HG02642 (cell line): Measurements from ENCODE around the gene LHPP.

Experiments used
- ATAC-seq: cut with Tn5 transposase; IDR thresholded peaks from one replicate; pipeline ENCODE4 v1.9.1; 2021; ENCODE audit warnings: mild to moderate bottlenecking; ENCODE audit not compliant: unreplicated experiment, poor library complexity

Gene LHPP

DNA sequence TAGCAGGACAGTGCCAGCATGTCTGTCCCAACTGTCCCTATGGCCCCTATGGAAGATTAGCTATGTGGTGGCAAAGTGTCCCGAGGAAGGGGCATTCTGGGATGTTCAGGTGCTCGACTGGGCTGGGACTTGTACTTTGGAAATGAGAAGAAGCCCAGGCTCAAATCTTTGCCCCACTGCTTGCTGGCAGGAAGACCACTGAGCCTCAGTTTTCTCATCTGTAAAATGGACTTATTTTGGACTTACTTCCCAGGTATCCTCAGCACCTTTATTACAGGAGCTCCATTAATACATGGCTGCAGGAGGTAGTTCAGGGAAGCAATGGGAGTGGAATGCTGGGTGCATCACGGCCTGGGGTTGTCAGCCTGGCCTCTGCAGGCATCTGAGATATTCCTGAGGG lies 71.2 kb downstream of the LHPP start:
- no peak for ATAC-seq

DNA sequence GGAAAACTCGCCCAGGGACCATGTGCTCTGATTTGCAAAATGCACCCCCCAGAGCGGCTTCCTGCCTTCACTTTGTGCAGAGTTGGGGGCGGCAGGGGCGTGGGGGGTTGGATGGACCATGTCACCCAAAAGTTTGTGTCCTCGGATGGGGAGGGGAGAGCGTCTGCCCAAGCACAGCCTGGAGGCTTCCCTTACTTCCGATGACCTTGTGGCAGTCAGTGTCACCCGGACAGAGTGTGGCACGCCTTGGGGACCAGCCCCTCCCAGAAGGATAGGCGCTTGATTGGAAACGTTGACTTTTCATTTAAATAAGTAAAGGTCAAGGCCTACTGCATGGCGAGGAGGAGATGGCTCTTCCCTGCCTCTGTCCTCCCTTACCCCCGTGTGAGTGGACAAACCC lies 71.6 kb downstream of the LHPP start:
- ATAC-seq, result no peak

DNA sequence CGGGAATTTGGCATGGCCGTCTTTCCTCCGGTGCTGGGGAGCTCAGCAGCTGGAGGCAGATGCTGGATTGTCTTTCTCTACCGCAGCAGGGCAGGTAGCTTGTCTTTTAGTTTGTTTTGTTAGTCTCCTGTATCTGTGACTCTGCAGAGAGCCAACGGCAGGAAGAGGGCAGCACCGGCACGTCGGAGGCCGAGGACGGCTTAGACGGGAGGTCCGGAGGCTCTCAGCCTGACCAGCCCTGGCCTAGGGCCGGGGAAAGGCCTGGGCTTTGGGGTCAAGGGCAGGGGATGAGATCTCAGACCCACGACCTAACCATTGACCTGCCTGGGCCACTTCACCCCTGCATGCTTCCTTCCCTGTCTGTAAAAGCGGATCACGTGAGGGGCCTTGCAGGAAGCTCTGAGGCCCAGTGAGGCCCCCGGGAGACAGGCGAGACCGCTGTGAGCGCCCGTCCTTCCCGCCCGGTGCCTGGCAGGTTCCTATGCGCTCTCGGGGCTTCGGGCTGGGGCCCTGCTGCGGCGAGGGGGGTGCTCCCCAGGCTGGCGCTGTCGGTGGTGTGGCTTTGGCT lies 72.7 kb downstream of the LHPP start:
- ATAC-seq, result no peak

DNA sequence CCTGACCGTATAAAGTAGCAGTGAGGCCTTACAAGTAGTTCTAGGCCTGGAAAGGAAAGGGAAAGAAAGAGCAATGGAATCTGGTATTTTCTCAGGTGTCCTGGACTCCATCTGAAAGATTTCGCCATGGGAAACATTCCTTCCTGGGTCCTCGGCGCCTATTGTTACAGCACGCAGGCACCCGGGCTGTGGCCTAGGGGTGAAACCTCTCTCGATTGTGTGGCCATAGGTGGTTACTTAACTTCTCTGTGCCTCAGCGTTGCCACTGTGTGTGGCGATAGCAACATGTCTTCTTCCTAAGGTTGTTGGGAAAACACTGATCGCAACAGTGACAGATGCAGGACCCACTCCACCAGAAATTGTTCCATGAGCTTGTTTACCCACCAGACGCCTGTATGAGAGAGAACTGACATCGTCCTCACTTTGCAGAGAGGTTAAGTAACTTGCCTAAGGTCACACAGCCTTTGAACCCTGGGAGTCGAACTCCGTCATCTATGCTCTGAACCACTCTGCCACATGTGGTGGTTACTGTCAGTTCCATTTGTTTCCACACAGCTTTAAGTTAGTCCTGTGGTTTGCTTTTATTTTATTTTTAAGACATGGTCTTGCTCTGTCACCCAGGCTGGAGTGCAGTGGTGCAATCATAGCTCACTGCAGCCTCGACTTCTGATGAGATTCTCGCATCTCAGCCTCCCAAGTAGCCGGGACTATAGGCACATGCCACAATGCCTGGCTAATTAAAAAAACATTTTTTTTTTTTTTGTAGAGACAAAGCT lies 73.4 kb downstream of the LHPP start:
- ATAC-seq, result no peak

DNA sequence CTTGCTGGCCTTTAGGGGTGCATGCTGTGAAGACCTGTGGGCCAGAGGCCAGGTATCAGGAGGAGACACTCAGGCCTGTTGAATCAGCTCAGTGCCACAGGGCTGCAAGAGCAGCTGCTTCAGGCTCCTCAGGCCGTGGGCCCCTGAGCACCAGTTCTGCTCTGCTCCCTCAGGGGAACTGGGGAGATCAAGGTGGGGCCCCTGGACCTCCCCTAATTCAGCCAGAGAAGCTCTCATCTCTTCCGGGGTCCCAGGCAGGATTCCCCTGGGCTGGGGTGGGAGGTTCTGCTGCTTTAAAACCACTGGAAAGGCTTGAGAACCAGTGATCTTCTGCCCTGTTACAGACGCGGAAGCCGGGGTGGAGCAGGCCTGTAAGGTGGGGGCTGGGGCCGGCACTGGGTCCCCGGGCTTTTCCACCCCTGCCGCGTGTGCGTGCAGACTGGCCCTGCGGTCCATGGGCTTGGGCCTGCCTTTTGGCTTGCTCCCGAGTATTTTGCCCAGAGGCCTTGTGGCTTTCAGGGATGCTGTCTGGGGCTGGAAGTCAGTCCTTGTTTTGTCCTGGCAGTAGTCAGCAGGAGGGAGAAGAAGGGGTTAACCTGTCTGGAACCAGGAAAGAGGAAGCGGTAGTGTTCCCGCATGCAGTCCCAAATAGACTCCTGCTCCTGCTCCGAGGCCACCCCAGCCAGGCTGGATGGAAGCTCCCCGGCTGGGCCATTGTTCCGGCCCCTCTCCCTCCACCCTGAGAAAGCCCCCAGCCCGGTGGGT lies 74.3 kb downstream of the LHPP start:
- ATAC-seq, result no peak

DNA sequence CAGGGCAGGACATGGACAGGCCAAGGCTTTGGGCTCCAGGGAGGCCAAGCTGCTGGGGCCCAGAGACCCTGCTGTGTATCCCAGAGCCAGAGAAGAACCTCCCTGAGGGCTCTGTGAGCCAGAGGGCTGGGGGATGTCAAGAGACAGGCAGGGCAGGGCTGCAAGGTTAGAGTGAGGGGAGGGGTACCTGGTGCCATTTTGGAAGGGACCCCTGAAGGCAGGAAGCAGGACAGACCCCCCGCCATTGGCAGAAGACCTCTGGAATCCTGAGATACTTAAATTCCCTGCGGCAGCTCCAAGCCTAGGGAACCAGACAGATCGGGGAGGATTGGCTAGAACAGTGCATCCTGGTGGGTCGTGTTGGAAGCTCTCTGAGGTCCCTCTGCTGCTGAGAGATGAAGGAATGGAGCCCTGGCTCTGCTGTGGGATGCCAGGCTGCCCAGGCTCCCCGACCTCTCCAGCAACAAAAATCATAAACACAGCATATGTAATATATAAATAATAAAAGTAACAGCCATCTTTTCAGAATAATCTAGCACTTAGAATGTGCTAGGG lies 75.0 kb downstream of the LHPP start:
- no peak for ATAC-seq

DNA sequence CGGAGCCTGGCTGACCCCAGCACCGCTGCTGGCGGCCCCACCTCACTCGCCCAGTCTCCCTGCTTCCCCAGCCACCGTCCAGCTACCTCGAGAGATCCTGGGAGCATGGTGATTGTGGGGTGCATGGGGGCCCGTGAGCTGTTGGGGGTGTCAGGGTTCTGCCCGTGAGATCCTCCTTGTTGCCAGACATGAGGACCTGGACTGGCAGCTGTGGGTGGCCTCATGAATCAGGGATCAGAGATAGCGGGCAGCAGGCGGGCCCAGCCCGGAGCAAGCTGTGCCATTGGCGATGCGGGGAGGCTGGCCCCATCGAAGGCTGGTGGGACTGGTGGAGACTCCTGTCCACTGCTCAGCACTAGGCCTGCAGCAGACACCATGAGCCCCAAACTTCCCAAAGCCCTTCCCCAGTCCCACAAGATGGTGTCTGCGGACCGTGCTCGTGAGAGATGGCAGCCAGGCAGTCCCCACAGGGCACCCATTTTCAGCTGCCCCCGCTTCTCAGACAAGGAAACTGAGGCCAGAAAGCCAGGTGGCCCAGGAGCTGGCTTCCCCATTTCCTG lies 75.6 kb downstream of the LHPP start:
- ATAC-seq, result no peak

DNA sequence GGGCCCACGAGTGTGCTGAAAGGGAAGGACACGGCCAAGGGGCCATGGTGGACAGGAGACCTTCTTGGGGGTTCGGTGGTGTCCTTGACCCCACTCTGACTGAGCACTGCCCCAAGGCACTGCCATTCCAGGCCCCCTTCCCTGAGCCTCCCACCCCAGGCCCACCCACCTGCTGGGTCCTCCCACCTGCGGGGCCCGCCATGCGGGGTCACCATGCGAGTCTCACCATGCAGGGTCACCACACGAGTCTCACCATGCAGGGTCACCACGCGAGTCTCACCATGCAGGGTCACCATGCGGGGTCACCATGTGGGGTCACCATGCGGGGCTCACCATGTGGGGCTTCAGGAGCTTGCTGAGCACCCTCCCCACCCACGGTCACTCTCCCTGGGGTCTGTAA lies 76.3 kb downstream of the LHPP start:
- ATAC-seq, result no peak

DNA sequence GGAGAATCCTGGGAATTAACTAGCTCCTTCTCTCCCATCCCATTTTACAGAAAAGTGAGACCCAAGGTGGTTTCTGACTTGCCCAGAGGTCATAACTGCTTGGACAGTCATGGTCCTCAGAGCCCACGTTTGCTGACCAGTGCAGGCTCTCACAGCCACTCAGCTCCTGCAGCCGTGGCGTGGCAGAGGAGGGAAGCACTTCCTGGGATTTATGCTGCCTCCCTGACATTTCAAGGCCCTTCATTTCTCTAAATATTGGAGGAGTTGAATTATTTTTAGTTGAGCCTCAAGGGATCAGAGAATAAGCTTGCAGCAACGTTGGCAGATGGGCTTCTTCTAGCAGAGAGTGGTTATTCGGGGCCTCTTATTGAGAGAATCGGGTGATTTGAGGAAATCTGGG lies 77.1 kb downstream of the LHPP start:
- ATAC-seq, result no peak

DNA sequence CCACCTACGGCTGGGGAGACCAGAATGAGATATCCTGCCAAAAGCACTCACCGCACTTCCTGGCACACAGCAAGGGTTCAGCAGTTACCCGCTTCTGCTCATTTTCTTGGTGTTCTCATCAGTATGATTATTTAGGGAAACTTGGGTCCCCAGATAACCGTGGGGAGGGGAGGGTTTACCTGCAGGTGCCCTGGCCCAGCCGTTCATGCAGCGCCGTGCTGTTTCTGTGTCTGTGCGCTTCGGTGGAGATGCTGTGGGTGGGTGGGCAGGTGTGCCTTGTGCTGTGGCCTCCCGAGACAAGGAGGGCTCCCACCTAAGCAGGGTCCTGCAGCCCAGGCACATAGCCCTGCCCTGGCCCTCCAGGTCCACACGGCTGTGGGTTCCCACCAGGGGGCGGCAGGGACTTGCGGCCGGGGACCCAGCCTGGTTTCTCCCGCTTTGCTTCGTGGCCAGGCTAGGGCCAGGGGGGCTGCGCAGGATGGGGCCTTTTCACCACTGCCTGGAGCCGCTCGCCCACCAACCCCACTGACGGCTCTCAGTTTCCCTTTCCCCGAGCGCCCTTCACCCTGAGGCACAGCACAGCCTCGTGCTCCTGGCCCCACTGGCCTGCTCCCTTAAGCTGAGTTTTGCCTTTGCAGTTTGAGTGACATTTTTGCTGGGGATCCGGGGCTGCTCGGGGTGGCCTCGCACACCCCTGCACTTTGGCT lies 78.5 kb downstream of the LHPP start:
- ATAC-seq, result peak; percentile 53

DNA sequence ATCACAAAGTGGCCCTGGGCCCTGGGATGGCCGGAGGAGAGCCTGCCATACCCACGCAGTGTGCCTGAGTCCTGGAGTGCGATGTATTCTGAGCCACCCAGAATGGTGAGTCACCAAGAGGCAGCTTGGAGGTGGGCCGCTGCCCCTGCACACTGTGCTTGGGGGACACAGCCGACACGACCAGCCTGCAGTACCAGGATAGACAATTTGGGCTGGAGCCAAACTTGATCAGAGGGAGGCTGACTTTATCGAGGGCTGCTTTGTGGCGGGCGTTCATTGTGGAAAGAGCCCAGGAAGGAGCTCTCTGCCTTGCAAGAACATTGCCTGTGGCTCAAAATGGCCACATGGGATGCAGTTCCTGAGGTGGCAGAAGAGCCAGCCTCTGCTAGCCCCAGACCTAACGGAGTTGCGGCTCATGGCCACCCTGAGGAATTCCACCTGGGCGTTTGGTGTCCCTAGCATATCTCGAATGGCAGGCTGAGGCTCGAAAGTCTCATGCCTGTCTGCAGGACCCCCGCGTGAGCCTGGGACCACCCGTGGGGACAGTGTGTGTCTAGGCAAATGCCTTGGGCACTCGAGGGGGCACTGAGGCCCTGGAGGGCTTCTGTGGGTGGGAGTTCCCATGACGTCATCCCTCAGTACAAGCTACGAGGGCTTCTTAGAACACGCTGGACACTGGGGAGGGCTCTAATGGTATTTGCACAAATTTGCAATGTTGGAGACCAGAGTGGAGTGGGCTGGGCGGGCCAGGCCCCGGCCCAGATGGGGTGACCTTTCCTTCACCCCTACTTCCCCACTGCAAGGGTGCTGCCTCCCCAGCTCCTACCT lies 79.7 kb downstream of the LHPP start:
- ATAC-seq, result no peak

DNA sequence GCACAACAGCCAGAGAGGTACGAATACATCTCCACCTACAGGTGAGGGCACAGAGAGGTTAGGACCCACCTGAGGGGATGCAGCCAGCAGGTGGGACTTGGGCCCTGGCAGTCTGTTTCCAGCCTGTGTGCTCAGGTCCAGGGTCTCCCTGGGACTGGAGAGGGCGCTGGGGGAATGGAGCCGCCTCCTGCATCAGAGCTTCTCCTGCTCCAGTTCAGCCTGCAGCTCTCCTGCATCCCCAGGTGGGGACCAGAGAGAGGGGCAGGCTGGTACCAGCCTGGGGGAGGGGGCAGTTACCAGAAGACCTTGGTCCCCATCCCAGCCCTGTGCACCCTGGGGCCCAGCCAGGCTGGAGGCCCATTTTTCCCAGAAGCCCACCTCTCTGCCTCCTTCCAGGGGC lies 80.7 kb downstream of the LHPP start:
- no peak for ATAC-seq

DNA sequence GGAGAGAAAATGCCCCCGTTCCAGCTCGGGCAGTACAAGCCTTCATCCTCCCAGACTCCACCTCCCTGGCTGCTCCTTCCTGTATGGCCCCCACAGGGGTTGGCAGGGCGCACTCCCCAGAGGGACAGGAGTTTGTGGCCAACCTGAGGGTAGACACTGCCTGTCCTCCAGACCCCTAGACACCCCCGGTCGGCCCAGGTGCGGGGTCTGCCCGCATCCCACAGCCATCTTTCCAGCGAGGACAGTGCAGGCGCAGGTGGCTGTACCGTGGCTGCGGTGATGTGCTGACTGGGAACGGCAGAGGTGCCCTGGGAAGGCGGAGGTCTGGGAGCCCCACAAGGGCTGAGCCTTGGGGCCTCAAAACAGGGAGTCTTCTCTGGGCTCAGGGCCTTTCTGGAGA lies 81.5 kb downstream of the LHPP start:
- ATAC-seq, result no peak

DNA sequence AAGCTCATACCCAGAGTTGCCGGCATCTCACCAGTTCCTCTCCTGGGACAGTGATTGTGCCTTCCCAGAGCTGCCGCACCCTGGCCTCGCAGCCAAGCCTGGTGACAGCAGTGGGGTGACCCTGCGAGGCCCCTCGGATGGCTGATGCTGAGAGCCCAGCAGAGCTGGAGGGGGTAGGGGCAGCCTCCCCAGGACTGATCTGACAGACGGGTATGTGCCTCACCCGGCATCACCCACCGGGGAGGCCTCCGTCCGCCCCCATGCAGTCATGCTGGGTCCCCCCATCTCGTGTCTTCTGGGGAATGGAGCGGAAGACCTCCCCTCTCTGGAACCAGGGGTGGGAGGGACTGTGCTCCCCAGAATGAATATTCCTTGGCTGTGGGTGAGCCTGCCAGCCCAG lies 82.3 kb downstream of the LHPP start:
- ATAC-seq, result no peak

DNA sequence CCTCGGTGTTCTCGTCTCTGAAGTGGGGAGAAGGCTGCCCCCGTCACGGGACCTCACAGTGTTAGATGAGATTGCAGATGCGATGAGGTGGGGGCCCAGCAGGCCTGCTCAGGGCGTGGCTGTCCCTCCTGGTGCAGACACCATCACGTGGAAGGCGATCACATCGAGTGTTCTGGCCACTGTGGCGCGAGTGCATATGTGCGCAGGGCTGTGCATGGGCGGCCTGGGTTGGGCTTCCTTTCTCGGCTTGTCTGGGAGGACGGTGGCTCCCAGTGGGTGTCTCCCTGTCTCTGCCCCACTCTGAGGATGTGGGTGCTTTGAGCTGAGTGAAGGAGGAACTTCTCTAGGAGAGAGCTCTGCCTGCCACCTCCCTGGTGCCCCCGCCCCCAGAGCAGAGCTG lies 83.1 kb downstream of the LHPP start:
- ATAC-seq, result no peak

DNA sequence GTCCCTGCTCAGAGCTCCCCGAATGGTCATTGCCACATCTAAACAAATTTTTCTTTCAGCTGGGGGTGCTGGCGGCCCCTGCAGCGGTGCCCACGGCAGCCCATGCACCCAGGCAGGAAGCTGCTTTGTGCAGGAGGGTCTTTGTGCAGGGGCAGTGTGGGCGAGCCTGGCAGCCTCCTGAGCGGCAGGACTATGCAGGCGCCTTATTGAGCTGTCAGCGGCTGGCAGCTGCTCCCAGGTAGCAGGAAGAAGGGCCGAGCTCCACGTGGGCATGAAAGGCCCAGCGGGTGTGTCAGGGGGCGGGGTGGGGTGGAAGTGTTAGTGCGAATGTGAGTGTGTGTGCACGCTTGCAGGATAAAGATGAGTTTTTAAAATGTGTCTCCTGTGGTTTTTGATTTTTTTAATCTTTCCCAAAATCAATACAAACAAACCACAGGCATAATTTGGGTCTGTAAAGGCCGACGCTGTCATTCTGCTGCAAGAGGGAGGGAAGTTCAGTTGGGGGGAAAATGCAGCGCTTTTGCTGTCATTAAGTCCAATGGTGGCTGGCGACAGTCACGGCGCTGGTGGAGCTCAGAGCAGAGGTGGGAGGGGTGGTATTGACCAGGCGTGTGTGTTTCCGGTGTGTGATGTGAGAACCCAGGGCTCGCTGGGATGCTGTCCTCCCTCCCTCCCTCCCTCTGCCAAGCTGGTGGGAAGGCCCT lies 83.9 kb downstream of the LHPP start:
- no peak for ATAC-seq

DNA sequence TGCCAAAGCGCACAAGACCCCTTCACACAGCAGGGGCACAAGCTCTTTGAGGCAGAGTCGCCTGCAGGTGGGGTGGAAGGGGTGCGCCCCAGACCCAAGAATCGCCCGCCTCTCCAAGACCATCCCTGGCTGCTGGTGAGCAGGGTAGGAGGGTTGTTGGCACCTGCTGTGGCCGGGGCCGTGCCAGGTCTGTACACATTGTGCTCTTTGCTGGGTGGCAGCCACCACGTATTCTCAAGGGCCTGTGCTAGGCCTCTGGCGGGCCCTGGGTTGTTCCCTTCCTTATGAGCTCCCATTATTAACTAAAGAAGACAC lies 84.4 kb downstream of the LHPP start:
- ATAC-seq, result no peak

DNA sequence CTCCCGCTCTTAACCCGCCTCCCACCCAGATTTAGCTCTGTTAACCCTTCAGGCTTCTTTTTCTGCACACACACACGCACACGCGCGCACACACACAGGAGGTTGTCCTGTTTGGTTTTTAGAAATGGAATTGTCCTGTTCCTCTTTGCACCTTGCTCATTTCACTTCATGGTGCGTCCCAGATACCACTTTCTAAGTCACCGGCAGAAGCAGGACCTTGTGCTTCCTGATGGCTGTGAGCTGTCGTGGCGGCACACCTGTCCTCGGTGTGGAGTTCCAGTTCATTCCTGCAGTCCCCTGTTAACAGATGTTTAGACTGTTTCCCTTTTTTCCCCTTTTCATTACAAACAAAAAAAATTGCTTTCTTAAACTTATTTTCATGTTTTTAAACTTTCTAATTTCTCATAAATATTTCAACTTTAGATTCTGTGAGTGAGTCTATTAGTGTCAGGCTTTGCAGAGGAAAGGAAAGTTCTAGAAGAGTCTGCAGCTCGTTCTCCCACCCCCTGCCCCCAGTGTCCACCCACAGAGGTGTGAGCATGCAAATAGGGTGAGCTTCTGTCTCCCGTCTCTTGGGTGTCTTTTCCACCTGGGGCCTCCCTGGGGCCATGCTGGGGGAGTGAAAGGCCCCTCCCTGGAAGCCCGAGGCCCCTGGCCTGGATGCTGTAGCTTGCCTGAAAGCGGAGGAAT lies 85.5 kb downstream of the LHPP start:
- ATAC-seq, result no peak
